CD4-positive, alpha-beta T cell treated with Interleukin-17A for 1 hour (primary cell): ENCODE data around the gene AGT.
A peak's percentile ranks its signal among the peaks of the same experiment; 100 is the strongest.

ENCODE experiments used
- DNase-seq: peaks from one replicate; pipeline ENCODE4 v3.0.0-alpha.2; 2020

The AGT gene

DNA sequence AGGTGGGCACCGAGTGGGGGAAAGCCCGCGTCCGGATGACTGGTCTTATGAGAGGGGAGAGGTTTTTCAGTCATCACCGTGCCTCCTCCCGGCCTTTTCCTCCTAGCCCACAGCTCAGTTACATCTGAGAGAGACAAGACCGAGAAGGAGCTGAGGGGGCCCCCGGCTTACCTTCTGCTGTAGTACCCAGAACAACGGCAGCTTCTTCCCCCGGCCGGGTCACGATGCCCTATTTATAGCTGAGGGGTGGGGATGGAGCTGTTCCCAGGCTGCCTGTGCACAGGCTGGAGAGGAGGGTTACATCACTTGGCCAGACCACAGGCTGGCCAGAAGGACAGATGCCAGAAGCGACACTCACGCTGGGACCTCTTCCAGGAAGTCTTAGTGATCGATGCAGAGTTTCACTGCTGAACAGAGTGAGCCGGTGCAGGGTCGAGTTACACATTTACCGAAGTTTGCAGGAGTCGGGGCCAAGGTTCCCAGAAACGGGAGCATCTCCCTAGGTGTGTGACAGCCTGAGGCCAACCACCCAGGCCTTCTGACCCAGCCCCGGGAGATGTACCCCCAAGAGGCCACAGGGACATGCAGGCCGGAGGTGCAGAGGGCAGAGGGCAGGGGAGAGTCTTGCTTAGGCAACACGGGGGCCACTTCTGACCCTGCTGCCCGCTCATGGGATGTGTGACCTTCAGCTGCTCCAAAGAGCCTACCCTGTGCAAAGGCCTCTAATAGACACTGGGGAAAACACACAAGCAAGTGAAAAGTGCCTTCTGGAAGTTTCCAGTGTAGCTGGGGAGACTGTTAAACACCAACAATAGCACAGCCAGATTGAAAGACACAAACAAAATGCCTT lies at the start of gene AGT:
Gene AGT, minus strand, starts transcription at position 208 of the 850 bp plus-strand sequence. CDS start 3,299 bp downstream, outside the sequence.
- no peak for DNase-seq

DNA sequence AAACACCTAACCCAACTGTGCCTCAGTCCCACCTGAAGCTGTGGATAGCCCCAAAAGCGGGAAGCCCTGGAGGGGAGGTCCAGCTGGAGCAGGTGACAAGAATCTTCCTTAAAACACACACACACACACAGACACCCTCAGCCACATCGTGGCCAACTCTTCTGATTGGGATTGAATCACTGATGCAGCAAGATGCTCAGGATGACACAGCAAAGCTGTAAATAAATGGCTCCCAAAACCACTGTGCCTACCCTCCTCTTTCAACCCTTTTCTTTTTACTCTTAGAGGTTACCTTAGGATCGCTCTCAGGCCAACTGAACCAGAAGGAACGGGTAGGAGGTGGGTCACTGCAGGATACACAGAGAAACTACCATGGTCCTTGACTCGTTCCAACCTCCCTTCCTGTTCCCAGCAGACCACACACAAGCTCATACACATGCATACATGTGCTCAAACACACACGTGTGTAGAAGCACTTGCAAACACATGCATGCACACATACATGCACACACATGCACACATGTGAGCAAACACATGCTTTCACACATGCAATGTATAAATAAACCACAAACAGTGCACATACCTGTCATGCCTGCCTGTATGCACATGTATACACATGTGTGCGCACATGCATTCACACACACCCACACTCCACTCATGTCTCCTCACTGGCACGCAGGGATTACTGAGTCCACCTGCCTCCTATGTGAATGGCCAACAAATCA lies 47.7 kb upstream of the AGT start:
- no peak for DNase-seq

DNA sequence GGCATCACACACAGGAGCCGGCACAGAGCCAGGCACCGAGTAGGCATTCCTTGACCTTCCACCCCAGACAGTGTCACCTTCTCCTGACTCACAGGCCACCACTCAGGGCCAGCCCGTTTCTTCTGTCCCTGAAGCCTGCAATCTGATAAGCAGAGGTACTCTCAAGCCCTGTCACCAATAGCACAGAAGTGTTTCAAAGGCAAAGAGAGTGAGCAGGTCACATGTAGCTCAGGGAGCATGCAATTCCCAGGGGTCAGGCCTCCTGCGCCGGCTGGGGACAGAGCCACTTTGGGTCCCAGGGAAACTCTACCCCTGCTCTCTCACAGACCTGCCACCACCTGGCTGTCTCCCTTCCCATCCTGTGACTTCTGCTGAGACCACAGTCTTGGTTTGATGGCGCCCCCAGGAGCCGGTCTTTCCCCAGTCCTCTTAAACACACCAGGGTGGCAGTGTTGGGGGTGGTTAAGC lies 46.5 kb upstream of the AGT start:
- DNase-seq, result no peak

DNA sequence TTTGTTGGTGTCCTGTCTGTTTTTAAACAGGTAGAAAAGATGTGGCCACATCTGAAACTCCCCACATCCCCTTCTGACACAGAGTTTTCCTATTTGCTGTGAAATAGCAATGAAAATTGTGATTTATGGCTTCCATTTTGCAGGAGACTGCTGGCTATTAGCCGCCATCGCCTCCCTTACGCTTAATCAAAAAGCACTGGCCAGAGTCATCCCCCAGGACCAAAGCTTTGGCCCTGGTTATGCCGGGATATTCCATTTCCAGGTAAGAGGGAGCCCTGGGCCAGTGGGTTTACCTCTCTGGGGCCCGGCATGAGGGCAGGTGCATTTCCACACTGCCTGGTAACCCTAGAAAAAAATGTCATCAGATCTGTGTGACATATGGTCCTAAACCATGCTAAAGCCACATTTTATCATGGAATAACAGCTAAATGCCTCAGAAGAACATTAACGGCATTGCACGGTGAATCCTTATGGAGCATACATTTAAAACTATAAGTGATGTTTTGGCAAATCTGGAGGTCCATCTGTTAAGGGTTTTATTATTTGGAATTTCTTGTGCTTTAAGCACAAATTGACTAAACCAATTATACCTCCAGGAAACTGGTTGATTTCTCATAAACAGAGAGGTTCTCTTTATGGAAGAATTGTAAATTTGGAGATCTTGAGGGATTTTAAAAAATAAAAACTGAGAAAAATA lies 45.6 kb upstream of the AGT start:
- DNase-seq, result no peak

DNA sequence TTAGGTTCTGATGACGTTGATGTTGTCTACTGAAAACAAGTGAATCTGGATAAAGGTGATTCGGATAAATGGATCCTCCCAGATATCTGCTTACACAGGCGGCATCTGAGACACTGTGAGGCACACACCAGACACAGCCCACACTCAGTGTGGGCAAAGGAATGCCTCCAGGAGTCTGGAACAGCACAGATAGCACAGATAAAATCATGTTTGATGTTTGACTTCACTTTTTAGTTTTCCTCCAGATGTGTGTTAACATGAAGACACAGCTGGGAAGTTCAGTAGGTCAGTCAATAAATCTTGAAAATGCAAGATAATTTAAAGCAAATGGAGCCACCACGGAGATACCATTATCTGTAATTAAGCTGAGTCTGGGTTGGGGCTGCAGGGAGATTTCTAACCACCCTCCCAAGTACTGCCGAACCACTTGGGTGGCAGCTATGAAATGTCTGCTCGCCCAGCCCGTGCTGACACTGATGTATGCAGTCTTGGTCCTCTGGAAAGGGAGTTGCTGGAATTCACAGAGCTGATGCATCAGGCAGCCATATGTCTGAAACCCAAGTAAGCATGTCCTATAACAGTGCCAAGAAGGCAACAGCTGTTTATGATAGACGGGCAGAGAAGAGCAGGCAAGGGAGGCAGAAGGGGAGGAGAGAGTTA lies 44.9 kb upstream of the AGT start:
- no peak for DNase-seq

DNA sequence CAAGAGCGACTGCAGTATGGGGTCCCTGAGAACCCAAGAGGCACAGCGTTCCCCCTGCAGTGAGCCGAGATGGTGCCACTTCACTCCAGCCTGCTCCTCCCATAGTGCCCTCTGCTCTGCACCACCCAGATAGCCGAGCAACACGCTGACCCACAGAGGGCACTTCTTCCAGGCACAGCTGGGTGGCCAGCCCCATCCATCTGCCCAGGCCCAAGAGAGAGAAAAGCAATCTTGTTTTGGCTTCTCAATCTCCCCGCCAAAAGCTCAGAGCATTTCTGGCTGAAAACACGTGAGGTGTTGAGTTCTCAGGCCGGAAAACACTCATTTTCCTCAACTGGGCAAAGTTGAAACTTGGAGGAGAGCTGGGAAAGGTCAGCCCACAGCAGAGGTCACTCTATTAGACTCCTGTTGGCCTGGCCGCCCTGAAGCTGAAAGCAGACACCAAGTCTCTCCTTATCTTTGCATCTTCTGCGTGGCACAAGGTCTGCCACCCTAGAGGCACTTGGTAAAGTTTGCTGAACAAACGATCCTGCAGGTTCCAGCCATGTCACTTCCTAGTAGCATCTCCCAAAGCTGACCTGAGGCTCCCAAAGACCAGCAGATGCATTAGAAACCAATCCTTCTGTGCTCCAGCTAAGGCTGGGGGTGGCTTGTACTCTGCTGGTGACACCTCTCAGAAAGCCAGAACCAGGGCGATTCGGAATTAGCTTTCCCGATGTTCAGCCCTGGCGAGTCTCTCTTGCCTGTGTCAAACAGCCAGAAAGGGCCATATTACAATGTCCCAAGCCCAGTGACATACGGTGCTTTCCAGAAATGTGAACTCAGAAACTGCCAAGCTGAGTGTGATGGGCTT lies 44.2 kb upstream of the AGT start:
- no peak for DNase-seq

DNA sequence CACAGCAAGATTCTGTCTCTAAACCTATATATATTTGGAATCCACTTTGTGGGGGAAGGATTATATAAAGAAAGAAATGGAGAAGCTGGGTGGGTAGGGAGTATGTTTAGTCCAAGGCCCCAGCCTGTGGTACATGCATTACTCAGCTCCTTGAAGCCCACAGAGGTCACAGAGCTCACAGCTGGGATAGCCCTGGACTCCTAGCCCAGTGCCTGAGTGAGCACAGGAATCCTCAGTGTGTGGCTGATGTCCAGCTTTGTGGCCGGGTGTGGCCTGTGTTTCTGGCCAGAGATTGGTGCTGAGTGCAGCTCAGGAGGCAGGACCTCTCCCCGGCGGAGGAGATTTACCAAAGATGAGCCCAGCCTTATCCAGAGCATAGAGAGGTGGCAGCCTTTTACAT lies 40.9 kb upstream of the AGT start:
- DNase-seq, result no peak

DNA sequence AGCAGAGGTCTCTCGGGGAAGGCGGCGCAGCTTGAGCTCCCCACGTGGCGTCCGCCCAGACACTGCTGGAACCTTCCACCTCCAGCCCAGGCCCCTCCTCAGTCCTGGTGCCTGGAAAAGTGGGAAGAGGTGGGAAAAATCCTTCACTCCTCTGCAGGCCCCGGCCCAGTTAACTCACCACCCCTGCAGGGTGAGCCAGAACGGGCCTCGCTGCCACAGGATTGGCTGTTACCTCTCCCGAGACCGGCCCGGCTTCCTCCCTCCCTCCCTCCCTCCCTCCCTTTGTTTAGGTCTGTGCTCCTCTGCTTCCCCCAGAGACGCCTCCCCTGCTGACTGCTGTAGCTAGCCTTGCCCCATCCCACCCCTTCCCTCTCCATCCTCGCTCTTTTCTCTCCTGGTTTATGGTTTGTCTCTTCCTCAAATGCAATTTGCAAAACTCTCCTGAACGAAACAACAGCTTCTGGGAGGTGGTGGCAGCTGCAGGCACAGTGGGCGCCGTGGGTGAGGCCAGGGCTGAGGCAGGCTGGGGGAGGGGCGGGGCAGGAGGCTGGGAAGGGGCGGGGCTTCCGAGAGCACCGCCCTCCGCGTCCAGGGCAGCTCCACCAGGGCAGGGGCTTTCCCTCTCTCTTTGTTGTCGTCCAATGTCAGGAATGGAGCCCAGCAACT lies 39.8 kb upstream of the AGT start:
- DNase-seq, result peak; percentile 35

DNA sequence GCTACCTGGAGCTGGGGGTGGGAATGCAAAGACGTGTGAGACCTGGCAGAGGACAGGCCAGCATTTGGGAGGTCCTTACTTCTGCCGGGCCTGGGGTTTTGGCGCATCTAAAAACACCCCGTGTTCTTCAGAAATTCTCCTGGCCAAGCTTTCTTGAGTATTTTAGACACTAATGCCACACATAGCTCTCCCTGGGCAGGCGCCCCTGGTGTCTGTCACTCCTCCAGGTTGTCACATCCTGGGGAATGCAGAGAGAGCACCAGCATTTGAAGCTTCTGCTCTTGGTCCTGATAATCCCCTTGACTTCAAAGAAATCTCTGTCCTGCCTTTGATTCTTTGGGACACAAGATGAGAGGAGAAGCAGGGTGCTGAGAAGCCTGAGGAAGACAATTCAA lies 39.3 kb upstream of the AGT start:
- no peak for DNase-seq

DNA sequence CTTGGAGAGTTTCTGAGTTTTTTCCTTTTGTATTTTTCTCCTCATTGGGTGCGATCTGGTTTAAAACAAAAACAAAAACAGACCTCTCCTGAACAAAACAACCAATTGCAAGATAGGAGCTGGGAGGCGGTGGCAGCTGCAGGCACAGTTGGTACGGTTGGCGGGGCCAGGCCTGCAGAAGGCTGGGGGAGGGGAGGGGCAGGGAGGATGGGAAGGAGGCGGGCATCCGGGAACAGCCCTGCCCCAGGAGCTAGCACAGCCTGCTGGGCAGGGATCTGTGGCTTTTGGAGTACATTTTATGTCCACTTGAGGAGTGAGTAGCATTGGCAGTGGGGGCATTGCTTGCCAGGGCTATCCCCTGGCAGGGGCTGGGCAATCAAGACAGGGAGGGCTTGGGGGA lies 38.5 kb upstream of the AGT start:
- no peak for DNase-seq

DNA sequence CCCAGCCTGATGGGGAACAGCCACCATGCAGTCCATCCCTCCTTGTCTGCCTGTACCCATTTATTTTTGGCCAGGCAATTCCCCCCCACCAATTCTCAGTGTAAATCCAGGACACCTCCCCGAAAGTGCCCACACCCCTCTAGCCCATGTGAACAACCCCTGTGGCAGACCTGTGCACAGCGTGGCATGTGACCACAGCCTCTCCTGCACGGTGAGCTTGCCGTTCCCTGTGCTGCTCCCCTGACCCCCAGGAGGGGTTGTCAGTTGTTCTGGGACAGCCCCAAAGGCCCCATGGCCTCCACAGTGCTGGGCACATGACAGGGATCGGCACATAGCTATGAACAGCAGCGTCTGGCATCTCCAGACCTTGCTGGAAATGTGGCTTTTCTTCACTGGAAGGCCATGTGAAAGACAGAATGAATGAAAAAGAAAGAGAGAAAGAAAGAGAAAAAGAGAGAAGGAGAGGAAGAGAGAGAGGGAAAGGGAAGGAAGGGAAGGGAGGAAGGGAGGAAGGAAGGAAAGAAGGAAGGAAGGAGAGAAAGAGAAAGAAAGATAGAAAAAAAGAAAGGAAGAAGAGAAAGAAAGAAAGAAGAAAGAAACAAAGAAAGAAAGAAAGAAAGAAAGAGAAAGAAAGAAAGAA lies 37.2 kb upstream of the AGT start:
- DNase-seq, result no peak

DNA sequence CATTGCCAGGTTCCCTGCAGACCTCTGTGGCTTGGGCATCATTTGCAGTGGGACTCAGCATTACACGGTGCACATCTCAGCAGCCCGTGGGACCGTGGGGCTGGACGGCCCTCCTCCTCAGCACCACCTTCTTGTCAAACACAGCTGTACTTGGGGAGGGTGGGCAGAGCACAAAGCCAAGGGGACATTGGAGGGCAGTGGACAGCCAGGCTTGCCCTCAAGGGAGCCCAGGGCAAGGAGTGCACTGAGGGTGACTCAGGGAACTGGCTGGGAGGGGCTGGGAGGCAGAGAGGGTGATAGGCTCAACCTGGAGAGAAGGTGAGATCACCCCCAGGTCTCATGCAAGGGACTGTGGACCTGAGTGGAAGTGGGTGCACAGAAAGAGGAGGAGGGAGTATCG lies 36.7 kb upstream of the AGT start:
- DNase-seq, result no peak

DNA sequence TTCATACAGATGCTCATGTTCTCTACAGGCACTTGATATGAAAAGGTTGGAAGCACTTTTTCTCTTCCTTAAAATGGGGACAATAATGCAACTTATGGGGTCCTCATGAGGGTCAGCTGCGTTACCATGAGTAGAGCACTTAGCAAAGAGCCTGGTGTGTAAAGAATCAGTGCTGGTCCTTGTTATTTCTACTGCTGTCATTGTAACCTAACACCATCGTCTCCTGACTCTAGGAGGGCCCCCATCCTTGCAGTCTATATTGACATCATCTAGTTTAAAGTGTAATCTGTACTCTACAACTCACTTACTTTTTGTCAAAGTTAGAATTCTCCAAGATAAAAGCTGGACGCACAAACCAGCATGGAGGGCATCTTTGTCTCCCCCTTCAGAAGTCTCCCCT lies 35.7 kb upstream of the AGT start:
- no peak for DNase-seq

DNA sequence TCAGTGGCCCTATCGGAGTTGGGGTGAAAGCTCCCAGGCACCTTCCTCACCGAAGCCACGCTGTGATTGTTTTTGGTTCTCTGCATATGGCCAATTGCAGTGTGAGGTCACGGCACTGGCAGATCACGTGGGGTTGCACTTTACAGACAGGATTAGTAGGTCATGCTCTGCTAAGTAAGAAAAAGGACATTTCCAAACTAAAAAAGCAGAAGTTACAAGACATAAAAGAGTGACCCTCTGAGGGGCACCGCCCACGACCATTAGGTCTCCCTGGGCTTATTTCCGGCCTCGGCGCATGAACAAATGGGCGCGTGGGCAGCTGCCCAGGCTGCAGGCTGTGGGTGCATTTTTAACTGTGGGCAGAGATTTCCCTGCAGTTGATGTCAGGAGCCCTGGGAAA lies 35.2 kb upstream of the AGT start:
- DNase-seq, result no peak

DNA sequence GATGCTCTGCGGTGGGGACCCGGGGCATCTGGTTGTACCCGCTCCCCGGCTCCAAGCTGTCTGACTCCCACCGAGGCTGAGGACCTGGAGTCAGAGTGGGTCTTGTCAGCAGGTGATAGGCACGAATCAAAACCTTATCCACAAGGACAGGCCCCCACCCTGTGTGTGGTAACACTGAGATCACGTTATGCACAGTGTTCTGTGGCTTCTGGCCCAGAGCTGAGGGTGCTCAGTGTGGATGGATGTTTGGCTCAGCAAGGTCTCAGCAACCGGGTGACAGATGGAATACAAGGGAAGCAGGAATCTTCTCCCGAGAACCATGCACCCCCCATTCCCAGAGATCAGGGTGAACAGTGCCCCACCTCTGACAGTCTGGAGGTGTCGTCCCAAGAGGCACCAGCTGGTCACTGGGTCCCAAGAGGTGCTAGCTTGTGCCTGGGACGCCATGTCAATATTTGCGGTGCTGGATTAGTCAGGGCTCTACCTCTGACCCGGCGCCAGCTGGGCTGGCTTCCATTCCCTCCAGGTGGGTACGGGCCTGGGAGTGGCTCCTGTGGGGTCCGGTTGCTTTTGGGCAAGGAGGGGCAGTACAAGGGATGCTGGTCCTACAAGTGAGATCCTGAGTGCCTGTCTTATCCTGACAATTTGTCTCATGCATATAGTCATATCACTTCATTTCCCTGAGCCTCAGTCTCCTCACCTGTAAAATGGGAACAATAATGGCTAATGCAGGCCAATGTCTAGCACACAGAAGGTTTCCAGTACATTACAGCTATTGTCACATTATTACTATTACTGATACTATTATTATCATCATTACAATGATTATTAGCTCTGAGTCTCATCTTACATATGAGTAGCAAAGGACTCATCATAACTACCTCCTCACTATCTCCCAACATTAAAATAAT lies 34.2 kb upstream of the AGT start:
- DNase-seq, result no peak

DNA sequence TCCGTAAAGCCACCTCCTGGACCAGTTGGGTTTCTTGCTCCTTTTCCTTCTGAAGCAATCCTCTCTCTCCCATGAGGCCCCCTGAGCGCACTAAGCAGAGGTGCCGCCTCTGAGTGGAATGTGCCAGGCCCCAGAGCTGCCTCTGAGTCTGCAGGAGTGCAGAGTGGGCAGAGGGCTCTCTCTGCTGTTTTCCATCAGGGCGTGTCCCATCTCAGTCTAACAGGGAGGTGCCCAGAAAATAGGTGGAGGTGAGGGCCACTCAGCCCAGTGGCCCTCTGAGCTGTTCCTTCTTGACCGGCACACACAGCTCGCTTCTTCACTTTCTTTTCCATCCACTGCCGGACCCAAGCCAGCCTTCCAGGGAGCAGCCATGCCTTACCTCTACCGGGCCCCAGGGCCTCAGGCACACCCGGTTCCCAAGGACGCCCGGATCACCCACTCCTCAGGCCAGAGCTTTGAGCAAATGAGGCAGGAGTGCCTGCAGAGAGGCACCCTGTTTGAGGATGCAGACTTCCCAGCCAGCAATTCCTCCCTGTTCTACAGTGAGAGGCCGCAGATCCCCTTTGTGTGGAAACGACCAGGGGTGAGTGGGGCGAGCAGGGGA lies 33.3 kb upstream of the AGT start, which contains the start of gene CAPN9:
Gene CAPN9, plus strand, starts transcription at position 262 of the 604 bp plus-strand sequence. Its CDS starts 109 bp downstream, at position 371.
- DNase-seq, result no peak

DNA sequence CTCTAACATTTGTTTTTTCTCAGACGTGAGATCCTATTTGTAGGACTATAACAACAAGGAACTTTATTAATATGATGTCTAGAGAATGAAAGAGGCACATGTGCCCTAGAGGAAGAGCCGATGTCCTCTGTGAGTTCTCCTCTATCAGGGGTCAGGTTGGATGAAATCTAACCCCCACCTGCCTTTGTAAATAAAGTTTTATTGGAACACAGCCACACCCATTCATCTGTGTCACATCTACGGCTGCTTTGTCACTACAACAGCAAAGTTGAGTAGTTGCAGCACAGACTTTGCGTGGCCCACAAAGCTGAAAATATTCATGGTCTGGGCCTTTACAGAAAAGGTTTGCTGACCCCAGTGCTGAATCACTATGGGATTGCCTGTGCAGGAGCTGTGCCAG lies 32.7 kb upstream of the AGT start:
- no peak for DNase-seq

DNA sequence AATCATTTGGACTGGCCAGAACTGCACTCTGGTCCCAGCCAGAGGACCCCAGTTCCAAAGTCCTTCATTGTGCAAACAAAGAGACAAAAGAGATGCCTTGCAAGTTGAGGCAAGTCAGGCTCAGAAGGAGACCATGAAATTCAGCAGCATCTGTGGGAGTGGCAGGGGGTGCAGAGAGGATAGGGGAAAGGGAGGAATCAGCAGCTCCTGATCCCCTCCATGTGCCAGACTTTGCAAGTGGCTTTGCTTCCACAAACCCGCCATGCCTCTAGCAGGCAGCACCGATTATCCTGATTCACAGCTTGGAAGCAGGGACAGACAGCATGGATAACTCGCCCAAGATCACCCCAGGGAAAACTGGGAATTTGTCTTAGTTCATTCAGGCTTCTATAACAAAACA lies 31.1 kb upstream of the AGT start:
- DNase-seq, result no peak

DNA sequence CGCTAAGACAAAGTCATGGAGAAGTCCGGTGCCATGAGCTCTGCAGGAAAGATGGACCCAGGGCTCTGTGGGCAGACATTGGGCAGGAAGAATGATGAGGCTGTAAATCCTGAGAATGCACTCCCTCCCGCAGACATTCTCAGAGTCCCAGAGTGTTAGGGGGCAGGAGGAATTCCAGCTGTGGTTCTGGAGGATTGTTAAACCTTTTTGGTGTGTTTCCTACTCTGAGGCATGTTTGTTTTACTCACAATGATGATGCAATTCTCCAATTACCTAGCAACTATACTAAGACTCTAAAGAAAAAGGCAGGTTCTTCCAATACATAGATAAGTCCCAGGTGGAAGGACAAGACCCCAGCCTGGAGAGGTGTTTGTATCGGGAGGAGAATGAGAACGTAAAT lies 30.5 kb upstream of the AGT start:
- no peak for DNase-seq
